ENCODE data around the gene CD109.

DNA sequence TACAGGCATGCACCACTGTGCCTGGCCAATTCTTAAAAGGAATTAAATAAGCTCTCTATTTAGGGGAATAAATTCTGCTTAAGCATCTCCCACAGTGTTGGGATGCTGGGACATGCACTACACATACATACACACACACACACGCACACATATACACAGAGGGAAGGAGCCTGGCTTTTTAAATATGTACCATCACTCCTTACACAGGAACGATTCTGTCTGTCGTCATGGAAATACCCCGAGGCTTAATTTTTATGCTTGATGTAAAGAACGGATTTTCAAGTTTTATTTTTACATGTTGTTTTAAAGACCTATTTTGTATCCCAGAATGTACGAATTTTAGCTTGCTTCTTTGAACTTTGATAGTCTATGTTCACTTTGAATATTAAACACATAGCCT, 95.3 kb downstream of the CD109 start:
- no peak for TF ChIP-seq EP300 (IDR thresholded peaks at IDR 0.05)
- TF ChIP-seq, protein P1, sequence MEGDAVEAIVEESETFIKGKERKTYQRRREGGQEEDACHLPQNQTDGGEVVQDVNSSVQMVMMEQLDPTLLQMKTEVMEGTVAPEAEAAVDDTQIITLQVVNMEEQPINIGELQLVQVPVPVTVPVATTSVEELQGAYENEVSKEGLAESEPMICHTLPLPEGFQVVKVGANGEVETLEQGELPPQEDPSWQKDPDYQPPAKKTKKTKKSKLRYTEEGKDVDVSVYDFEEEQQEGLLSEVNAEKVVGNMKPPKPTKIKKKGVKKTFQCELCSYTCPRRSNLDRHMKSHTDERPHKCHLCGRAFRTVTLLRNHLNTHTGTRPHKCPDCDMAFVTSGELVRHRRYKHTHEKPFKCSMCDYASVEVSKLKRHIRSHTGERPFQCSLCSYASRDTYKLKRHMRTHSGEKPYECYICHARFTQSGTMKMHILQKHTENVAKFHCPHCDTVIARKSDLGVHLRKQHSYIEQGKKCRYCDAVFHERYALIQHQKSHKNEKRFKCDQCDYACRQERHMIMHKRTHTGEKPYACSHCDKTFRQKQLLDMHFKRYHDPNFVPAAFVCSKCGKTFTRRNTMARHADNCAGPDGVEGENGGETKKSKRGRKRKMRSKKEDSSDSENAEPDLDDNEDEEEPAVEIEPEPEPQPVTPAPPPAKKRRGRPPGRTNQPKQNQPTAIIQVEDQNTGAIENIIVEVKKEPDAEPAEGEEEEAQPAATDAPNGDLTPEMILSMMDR (IDR thresholded peaks at IDR 0.05): no peak
- TF ChIP-seq POLR2A (IDR thresholded peaks at IDR 0.05): no peak
- no peak for TF ChIP-seq POLR2AphosphoS5 (IDR thresholded peaks at IDR 0.05)

Data from gastroesophageal sphincter (tissue), 3 donors.